GM12874 (cell line): ENCODE measurements around the gene TCEAL1.

Source experiments
- TF ChIP-seq, protein P1 (sequence below): IDR thresholded peaks from 2 replicates; pipeline ENCODE4 v1.5.1; 2011; ENCODE audit warnings: low read depth, mild to moderate bottlenecking, control low read depth, low read length, moderate library complexity; ENCODE audit not compliant: insufficient read depth

The TCEAL1 gene

DNA sequence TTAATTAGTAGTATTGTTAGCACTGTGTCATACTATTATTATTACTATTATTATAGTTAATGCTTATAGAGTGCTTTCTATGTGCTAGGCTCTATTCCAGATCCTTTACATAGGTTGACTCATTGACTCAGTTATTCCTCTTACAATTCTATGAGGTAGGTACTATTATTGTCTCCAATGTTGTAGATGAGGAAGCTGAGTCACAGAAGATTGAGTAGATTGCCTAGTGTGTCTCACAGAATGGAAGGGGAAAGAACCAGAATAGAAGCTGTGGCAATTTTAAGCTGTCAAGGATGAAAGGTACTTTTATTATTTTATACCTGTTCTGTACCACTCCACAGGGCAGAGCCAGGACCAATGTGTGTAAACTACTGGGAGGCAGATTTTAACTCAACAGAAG is 1.9 kb upstream of the TCEAL1 start:
- TF ChIP-seq, protein P1, sequence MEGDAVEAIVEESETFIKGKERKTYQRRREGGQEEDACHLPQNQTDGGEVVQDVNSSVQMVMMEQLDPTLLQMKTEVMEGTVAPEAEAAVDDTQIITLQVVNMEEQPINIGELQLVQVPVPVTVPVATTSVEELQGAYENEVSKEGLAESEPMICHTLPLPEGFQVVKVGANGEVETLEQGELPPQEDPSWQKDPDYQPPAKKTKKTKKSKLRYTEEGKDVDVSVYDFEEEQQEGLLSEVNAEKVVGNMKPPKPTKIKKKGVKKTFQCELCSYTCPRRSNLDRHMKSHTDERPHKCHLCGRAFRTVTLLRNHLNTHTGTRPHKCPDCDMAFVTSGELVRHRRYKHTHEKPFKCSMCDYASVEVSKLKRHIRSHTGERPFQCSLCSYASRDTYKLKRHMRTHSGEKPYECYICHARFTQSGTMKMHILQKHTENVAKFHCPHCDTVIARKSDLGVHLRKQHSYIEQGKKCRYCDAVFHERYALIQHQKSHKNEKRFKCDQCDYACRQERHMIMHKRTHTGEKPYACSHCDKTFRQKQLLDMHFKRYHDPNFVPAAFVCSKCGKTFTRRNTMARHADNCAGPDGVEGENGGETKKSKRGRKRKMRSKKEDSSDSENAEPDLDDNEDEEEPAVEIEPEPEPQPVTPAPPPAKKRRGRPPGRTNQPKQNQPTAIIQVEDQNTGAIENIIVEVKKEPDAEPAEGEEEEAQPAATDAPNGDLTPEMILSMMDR, result no peak

DNA sequence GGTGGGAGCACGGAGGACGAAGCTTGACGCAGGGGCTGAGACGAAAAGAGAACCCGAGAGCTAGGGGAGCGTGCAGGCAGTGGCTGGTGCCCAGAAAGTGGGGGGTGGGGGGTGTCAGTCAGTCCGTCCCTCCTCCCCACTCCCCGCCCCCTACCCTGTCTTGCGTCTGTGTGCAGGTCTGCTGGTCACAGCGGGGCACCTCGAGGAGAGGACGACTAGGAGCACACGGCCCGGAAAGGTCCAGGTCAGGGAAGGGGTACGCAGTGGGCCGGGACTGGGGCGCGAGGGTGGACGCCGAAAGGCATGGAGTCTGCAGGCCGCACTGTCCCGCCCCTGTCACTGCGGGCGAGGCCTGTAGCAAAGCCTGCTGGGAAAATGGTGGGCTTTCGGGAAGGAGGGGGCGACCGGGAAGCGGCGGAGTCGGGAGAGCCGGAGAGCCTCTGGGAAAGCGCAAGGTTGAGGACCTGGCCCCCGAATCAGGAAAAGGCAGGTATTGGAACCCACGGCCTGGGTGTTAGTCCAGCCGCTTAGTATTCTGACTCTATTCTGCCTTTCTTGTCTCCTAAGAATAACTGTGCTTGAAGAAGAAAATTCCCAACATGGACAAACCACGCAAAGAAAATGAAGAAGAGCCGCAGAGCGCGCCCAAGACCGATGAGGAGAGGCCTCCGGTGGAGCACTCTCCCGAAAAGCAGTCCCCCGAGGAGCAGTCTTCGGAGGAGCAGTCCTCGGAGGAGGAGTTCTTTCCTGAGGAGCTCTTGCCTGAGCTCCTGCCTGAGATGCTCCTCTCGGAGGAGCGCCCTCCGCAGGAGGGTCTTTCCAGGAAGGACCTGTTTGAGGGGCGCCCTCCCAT is 769 bp downstream of the TCEAL1 start:
- TF ChIP-seq, protein P1, result no peak

DNA sequence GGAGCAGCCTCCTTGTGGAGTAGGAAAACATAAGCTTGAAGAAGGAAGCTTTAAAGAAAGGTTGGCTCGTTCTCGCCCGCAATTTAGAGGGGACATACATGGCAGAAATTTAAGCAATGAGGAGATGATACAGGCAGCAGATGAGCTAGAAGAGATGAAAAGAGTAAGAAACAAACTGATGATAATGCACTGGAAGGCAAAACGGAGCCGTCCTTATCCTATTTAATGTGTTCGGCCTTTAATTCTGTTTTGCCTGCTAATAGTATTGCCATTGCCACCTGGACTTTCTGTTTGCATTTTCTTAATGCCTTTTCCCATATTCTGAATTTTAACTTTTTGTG is 1.4 kb downstream of the TCEAL1 start:
- TF ChIP-seq, protein P1, result no peak

DNA sequence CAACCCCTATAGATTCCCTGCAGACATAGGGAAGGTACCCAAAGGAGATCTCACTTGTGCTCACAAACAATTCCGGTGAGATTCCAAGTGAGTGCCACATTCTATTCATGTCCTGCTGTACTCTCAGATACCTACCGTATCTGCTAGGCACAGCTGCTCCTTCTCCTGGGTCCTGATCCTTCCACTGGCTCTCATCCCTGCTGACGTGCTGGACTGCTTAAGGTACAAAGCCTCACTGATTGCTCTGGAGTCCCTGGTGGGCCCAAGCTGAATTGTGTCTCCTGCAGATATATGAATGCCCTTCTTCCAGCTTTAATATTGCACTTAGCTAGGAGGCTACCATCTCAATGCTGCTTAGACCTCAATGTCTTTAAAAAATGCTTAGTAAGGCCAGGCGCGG is 2.4 kb downstream of the TCEAL1 start:
- TF ChIP-seq, protein P1, result no peak

DNA sequence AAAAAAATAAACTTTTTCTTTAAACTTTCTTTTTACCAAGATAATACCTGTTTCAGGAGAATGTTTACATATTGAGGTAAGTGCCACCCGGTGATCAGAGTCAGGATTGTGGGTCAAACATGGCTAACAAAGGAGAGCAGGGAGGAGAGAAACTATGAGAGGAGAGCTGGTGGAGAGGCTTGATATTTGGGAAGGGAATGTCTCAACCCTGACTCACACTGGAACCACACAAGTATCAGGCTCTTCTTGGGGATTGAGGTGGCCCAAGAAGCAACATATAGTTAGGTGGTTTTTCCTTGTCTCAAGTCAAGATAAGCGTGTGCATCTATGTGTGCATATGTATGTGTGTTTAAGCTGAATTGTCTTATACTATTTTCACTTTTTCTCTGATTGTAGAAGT is 6.7 kb downstream of the TCEAL1 start:
- TF ChIP-seq, protein P1, result no peak

DNA sequence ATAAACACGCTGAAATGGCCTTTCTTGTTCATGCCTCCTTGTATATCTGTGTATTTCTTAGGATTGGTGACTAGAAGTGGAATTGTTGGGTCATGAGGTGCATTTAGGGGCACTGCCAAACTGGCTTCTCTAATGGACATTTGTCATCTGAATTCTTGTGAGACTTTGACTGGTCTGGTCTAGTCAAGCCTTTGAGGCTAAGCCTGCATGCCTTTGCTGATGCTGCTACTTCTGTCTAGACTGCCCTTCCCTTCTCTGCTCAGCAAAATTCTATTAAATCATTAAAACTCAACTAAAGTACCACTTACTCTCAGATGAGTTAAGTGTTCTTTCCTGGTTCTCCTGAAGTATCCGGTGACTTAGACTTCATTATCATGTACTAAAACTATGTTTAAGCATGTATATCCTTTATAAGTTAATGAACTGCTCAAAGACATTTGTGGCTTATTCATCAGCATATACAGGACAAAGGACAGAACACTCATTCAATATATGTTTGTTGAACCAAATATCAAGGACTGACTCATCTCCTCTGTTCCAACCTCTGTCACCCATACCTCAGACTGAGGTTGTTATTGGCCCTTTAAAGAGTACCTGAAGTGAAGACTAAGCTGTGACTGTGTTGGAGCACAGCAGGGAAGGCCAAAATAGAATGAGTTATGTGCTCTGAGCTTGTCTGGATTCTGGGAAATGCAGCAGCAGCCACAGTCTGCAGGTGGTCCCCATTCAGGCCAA is 9.0 kb downstream of the TCEAL1 start:
- TF ChIP-seq, protein P1, result no peak

DNA sequence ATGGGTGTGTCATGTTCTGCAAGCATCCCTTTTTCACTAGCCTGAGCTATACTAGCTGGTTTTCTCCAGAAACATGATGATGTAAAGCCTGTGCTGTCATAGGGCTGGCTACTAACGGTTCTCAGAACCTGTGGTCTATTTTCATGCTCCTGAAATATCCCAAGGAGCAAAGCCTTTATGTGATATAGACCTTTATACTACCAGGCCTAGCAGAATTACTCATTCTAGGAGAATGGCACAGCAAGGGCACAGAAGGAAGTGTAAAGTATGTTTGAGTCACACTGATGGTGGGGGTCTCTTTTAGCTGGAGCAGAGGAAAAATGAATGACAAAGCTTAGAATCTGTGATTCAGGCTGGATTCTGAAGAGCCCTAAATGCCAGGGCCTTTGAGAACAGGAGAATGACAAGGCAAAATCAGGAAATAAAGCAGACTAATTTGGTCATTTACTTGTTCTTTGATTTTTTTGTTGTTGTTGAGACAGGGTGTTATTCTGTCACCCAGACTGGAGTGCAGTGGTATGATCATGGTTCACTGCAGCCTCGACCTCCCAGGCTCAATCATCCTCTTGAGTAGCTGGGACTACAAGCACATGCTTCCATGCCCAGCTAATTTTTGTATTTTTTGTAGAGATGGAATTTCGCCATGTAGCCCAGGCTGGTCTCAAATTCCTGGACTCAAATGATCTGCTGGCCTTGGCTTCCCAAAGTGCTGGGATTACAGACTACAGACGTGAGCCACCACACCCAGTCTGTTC is 11.8 kb downstream of the TCEAL1 start:
- TF ChIP-seq, protein P1, result no peak
